Keratinocyte (primary cell): Measurements from ENCODE around the gene CCT7. TPM values are rescaled to one million over a fixed set of nuclear protein-coding genes. Genes with fewer than 3 reads are reported as not detected.

ENCODE experiments used
- DNase-seq: peaks from one replicate; pipeline ENCODE4 v3.0.0-alpha.2; 2011; ENCODE audit warnings: low read depth, missing footprints, low spot score
- FAIRE-seq: peaks from 2 replicates; lab custom pipeline; 2011; peaks lifted over from hg19 to GRCh38; lab: Jason Lieb, UNC
- H2AFZ ChIP-seq: 2 replicates; pipeline ENCODE4 v1.6.0; 2012; ENCODE audit warnings: low read length, control low read depth, inconsistent platforms; ENCODE audit not compliant: control insufficient read depth
- H3K27ac ChIP-seq: 2 replicates; pipeline ENCODE4 v1.5.1; 2011; ENCODE audit warnings: low read length; ENCODE audit not compliant: control insufficient read depth, insufficient read depth
- H3K27me3 ChIP-seq: 3 replicates; pipeline ENCODE4 v1.6.0; 2011; ENCODE audit warnings: low read length; ENCODE audit not compliant: control insufficient read depth, insufficient read depth; ENCODE audit errors: extremely low read depth
- H3K36me3 ChIP-seq, 2 experiments: 2 replicates in 1 of 2; 3 replicates in 1 of 2; pipeline ENCODE4 v1.5.1; 2011; ENCODE audit warnings: low read length in 2 of 2, mild to moderate bottlenecking in 1 of 2; ENCODE audit not compliant: control insufficient read depth in 2 of 2, insufficient read depth in 2 of 2; ENCODE audit errors: extremely low read depth in 1 of 2
- H3K4me1 ChIP-seq: 3 replicates; pipeline ENCODE4 v1.5.1; 2011; ENCODE audit warnings: low read length; ENCODE audit not compliant: control insufficient read depth, insufficient read depth; ENCODE audit errors: extremely low read depth
- H3K4me2 ChIP-seq: 3 replicates; pipeline ENCODE4 v1.6.0; 2011; ENCODE audit warnings: low read depth, low read length; ENCODE audit not compliant: control insufficient read depth, insufficient read depth; ENCODE audit errors: extremely low read depth
- H3K4me3 ChIP-seq, 3 experiments: fragments of 200-600 bp in 1 of 3; sonication (generic) in 1 of 3; 2 replicates in 2 of 3; 3 replicates in 1 of 3; pipeline ENCODE4 v1.5.1; 2011 to 2016; ENCODE audit warnings: low read length in 3 of 3, mild to moderate bottlenecking in 3 of 3, control low read depth in 2 of 3, inconsistent platforms in 1 of 3, low read depth in 1 of 3, mixed read lengths in 1 of 3, mixed run types in 1 of 3, moderate library complexity in 1 of 3; ENCODE audit not compliant: control insufficient read depth in 2 of 3, insufficient read depth in 2 of 3; ENCODE audit errors: extremely low read depth in 1 of 3
- H3K79me2 ChIP-seq: 2 replicates; pipeline ENCODE4 v1.6.0; 2012; ENCODE audit warnings: low read length; ENCODE audit not compliant: control insufficient read depth, insufficient read depth
- H3K9ac ChIP-seq: 3 replicates; pipeline ENCODE4 v1.6.0; 2011; ENCODE audit warnings: low read length; ENCODE audit not compliant: control insufficient read depth, insufficient read depth; ENCODE audit errors: extremely low read depth
- H3K9me1 ChIP-seq: 3 replicates; pipeline ENCODE4 v1.6.0; 2011; ENCODE audit warnings: low read length; ENCODE audit not compliant: control insufficient read depth, insufficient read depth; ENCODE audit errors: extremely low read depth
- H3K9me3 ChIP-seq: 2 replicates; pipeline ENCODE4 v1.5.1; 2012; ENCODE audit warnings: low read depth, low read length; ENCODE audit not compliant: control insufficient read depth
- H4K20me1 ChIP-seq: 3 replicates; pipeline ENCODE4 v1.6.0; 2011; ENCODE audit warnings: low read length; ENCODE audit not compliant: control insufficient read depth, insufficient read depth; ENCODE audit errors: extremely low read depth
- CTCF ChIP-seq, 3 experiments: IDR thresholded peaks in 1 of 3; conservative IDR thresholded peaks in 1 of 3; optimal IDR thresholded peaks in 1 of 3; 2 replicates in 2 of 3; 3 replicates in 1 of 3; pipeline versions ENCODE3 to v1.5.1; 2011; ENCODE audit warnings: low read length in 3 of 3, mild to moderate bottlenecking in 3 of 3, moderate library complexity in 2 of 3, control low read depth in 1 of 3, inconsistent platforms in 1 of 3; ENCODE audit not compliant: insufficient read depth in 2 of 3; ENCODE audit errors: extremely low read depth in 1 of 3
- EZH2 ChIP-seq: IDR thresholded peaks from one replicate; pipeline ENCODE4 v1.6.1; 2012; ENCODE audit warnings: inconsistent platforms, mild to moderate bottlenecking, low read length, moderate library complexity
- dilution Hi-C: fragments of 300-500 bp; cut with MboI; formaldehyde crosslinking; loops from one replicate; pipeline ENCODE4 v1.7.0; 2020; ENCODE audit warnings: low sequenced_read_pairs; ENCODE audit not compliant: extremely low pct_ligation_motif_present
- polyA plus RNA-seq, 5 experiments: library from polyadenylated mRNA; depleted of rRNA in 3 of 5; stranded (reverse) in 3 of 5; stranded (forward) in 1 of 5; unstranded in 1 of 5; fragments of >200 nt; gene quantifications; 1 replicate in 1 of 5; 2 replicates in 3 of 5; 3 replicates in 1 of 5; pipeline versions ENCODE4 v1.2.1 to v1.2.3, GENCODE V29; 2011 to 2012; ENCODE audit warnings: missing spikeins in 2 of 5, low read depth in 1 of 5, low replicate concordance in 1 of 5

Gene CCT7
- polyA plus RNA-seq, 1 donor (not counting 4 experiments of a cell fraction or from before 2014, with no cell fraction given): 357 TPM

DNA sequence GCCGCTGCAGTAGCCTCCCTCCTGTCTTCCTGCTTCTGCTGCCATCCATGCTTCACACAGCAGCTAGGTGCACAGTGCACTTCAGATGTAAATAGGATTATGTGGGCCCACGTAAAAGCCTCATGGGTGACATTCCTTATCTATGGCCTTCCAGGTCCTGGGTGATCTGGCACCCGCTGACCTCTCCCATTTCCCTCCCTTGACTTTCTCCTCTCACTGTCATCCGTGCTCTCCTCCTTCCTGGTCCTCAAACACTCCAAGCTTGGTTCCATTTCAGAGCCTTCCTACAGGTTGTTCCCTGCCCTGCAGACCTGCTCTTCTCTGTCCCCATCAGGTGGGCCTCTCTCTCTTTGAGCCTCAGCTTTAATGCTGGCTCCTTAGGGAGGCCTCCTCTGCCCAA lies 24.1 kb upstream of the CCT7 start:
- DNase-seq: no peak
- H3K4me1 ChIP-seq: peaks cover 6% of the 10 kb centered on the region
- no peak overlapping the region for H3K4me3 ChIP-seq
- H3K4me2 ChIP-seq: no peak overlapping the region
- H4K20me1 ChIP-seq: no peaks in the 10 kb centered on the region
- no peak overlapping the region for H3K9ac ChIP-seq
- H3K9me1 ChIP-seq: no peaks in the 10 kb centered on the region
- dilution Hi-C loops: no loop called here
- no peak for TF ChIP-seq CTCF (optimal IDR thresholded peaks at IDR 0.05 in 1 of 3, IDR thresholded peaks at IDR 0.05 in 1 of 3, conservative IDR thresholded peaks at IDR 0.05 in 1 of 3; ENCODE audit: extremely low read depth in 1 of 3, insufficient read depth in 2 of 3, low read length in 3 of 3)
- no peak for TF ChIP-seq EZH2
- H3K9me3 ChIP-seq: no peaks in the 10 kb centered on the region
- H3K27ac ChIP-seq: no peak overlapping the region
- peaks cover 7% of the 10 kb centered on the region for H3K79me2 ChIP-seq
- no peak for FAIRE-seq
- H3K36me3 ChIP-seq: no peaks in the 10 kb centered on the region
- no peaks in the 10 kb centered on the region for H3K27me3 ChIP-seq
- no peak overlapping the region for H2AFZ ChIP-seq

DNA sequence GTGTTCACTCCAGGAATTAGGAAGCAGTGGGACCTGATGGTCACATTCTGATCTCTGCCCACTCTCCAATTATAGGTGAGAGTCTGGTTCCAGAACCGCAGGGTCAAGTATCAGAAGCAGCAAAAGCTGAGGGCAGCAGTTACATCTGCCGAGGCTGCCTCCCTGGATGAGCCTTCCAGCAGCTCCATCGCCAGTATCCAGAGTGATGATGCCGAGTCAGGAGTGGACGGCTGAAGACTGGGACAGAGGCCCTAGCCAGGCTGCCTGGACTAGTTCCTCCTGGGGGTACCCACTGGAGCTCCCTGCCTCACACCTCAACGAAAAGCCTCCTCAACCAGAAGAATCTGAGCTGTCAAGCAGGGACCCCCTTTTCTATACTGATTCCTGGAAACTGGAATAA lies 23.4 kb upstream of the CCT7 start:
- FAIRE-seq: no peak

More for the DNA sequence above, 23.4 kb upstream of the CCT7 start:
- Histone ChIP-seq H3K79me2 (peaks cover 14% of the 10 kb centered on the region), H3K9ac (no peak overlapping the region), H3K4me3 (no peak overlapping the region), H3K4me1 (peaks cover 12% of the 10 kb centered on the region), H3K27me3 (no peaks in the 10 kb centered on the region), H3K27ac (no peak overlapping the region), H3K9me3 (no peaks in the 10 kb centered on the region), H3K9me1 (no peaks in the 10 kb centered on the region), H3K4me2 (no peak overlapping the region), H3K36me3 (no peaks in the 10 kb centered on the region), H4K20me1 (no peaks in the 10 kb centered on the region), H2AFZ (no peak overlapping the region)
- TF ChIP-seq EZH2: no peak
- no peak for TF ChIP-seq CTCF (optimal IDR thresholded peaks at IDR 0.05 in 1 of 3, IDR thresholded peaks at IDR 0.05 in 1 of 3, conservative IDR thresholded peaks at IDR 0.05 in 1 of 3; ENCODE audit: extremely low read depth in 1 of 3, insufficient read depth in 2 of 3, low read length in 3 of 3)
- dilution Hi-C loops: no loop called here
- no peak for DNase-seq
